Measurements from ENCODE around the gene RAB7A.

GRCh38 chr3:128806588-128806987 lies 80.6 kb downstream of the RAB7A start:
- TF ChIP-seq POLR2A (IDR thresholded peaks at IDR 0.05) (no peak), CTCF (IDR thresholded peaks at IDR 0.05) (no peak), EP300 (IDR thresholded peaks at IDR 0.05; ENCODE audit: low read depth) (no peak)
